ENCODE results near the gene RAB6B. TPM values are rescaled to one million over a fixed set of nuclear protein-coding genes. Genes with fewer than 3 reads are reported as not detected.
A peak's percentile ranks its signal among the peaks of the same experiment; 100 is the strongest.

The RAB6B gene
- total and polyA plus RNA-seq, 2 of the 8 experiments (the other 6 are each of a cell fraction or from before 2014, with no cell fraction given), result 7.9 to 15.6 TPM

DNA sequence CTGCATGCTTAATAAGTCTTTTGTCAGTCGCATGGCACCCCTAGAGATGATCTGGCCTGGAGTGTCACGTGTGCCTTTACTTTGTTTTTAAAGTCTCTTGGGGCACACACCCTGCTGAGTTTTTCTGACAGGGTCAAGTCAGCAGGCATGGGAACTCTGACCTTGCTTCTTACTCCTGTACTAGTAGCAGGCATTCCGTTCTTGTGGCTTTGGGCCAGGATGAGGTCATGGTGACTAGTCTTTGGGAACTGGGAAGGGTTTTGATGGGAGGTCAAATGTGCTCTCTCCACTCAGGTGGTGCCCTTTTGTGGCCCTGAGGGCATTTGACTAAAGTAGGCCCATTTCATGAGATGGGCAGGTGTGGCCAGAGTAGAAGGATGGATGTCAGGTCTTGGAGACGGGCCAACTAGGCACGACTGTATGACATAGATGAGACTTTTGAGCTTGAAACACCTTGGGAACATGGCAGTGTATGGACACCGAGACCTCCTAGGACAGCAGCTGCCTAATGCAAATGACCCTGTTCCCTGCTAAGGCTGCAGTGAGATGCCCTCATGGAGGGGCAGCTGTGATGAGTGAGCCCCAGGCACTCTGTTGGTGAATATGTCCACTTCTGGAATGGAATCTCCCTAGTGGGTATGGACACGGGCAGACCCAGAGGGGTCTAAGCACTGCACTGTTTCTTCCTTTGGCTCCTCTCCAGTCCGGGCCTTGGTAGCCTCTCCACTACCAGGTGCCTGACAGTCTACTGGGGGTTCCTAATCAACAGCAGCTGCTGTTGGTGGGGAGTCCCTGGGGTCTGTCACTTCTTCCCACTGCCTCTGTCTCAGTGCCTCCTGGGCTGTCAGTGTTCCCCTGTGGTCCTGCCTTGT lies 73.7 kb downstream of the RAB6B start:
- H2BK20ac ChIP-seq (ENCODE audit: low read length), result peak overlapping the region; percentile 73; the same call in 1 of the 2 replicates
- WGBS, 2 experiments (ENCODE audit: extremely low coverage in 1 of 2, insufficient coverage in 1 of 2, insufficient read length in 1 of 2, insufficient replicate concordance in 2 of 2, low coverage in 1 of 2, low lambda C conversion rate in 2 of 2, missing lambda C conversion rate in 1 of 2), result 68% methylated on average over 8 of the region's 8 CpGs; no CpG with 5 or more reads in 1 of the 2 experiments
- peaks cover 2% of the 10 kb centered on the region for H3K79me1 ChIP-seq (ENCODE audit: low read depth, low read length)
- no peak for FAIRE-seq
- peak in 1 of 2 experiments; percentile 38 for DNase-seq (ENCODE audit: low read depth in 1 of 2, low spot score in 2 of 2)
- H3K27me3 ChIP-seq (replicated peaks in 1 of 4; ENCODE audit: control insufficient read depth in 3 of 4, extremely low read depth in 1 of 4, insufficient read depth in 3 of 4, low read length in 3 of 4), result no peaks in the 10 kb centered on the region
- H2BK5ac ChIP-seq (ENCODE audit: low read depth, low read length), result no peak overlapping the region
- H3K4me3 ChIP-seq (ENCODE audit: extremely low read depth in 1 of 4, insufficient read depth in 2 of 4, low read depth in 3 of 4, low read length in 4 of 4), result no peak overlapping the region
- H2BK15ac ChIP-seq (ENCODE audit: low read length), result no peak overlapping the region
- H3K4me1 ChIP-seq (replicated peaks in 1 of 4; ENCODE audit: control insufficient read depth in 3 of 4, insufficient read depth in 4 of 4, low read length in 3 of 4), result peaks cover 4 to 15% (median 7%) of the 10 kb centered on the region in 4 experiments; a peak in 5 of 7 replicates
- no peaks in the 10 kb centered on the region for H3K9me3 ChIP-seq (ENCODE audit: insufficient read depth in 2 of 2, low read depth in 1 of 2, low read length in 1 of 2)
- H3K79me2 ChIP-seq (ENCODE audit: control insufficient read depth in 1 of 2, insufficient read depth in 2 of 2, low read length in 2 of 2), result no peaks in the 10 kb centered on the region
- no peak overlapping the region for H4K8ac ChIP-seq (ENCODE audit: extremely low read depth, insufficient read depth, low read length)
- H3K9ac ChIP-seq (replicated peaks in 1 of 4; ENCODE audit: extremely low read depth in 1 of 4, low read depth in 3 of 4, low read length in 3 of 4), result no peak overlapping the region
- no peak overlapping the region for H2AK5ac ChIP-seq (ENCODE audit: low read depth, low read length)
- peak overlapping the region; percentile 17 to 25; a peak in 2 of 4 replicates for H3K4me2 ChIP-seq (ENCODE audit: insufficient read depth in 1 of 2, low read depth in 2 of 2, low read length in 2 of 2)
- H2AFZ ChIP-seq (ENCODE audit: low read length), result no peak overlapping the region
- peaks cover 13 to 45% (median 23%) of the 10 kb centered on the region in 4 experiments for H3K36me3 ChIP-seq (ENCODE audit: control insufficient read depth in 2 of 4, insufficient read depth in 4 of 4, low read length in 3 of 4)
- H2BK12ac ChIP-seq (ENCODE audit: low read depth, low read length), result no peak overlapping the region
- H3K14ac ChIP-seq (ENCODE audit: insufficient read length), result no peak overlapping the region
- no peak overlapping the region for H3K56ac ChIP-seq (replicated peaks; ENCODE audit: insufficient read length, low read depth, low read length)
- no peak overlapping the region for H3K23ac ChIP-seq (ENCODE audit: insufficient read length)
- H4K91ac ChIP-seq (replicated peaks; ENCODE audit: insufficient read length, low read length), result no peak overlapping the region
- ChIA-PET CTCF (ENCODE audit: partially characterized antibody) (interaction anchor here (0.7 to 6.0 kb wide), 9 partner anchors 9 to 106 kb away, joined by 3 to 75 read pairs (median 3); no protein-coding TSS in a partner anchor), POLR2A (ENCODE audit: partially characterized antibody) (interaction anchor here (0.6 to 1.6 kb wide), 7 partner anchors 11 to 145 kb away, joined by 3 to 5 read pairs (median 4); no protein-coding TSS in a partner anchor)
- H3K4ac ChIP-seq (replicated peaks; ENCODE audit: insufficient read length, low read depth, low read length), result no peak overlapping the region
- peaks cover 0 to 2% of the 10 kb centered on the region in 2 experiments for H4K20me1 ChIP-seq (replicated peaks in 1 of 2; ENCODE audit: control insufficient read depth in 1 of 2, insufficient read depth in 2 of 2, low read length in 2 of 2)
- no peaks in the 10 kb centered on the region; the same call in 1 of the 2 replicates for H3K23me2 ChIP-seq (ENCODE audit: low read depth, low read length)
- no peak overlapping the region for H4K5ac ChIP-seq (ENCODE audit: insufficient read length, low read depth, low read length)
- H2BK120ac ChIP-seq (replicated peaks; ENCODE audit: low read depth, low read length), result no peak overlapping the region
- no peak overlapping the region; the same call in 1 of the 2 replicates for H3K18ac ChIP-seq (ENCODE audit: extremely low read depth, low read length)
- no peak overlapping the region; the same call in 1 of the 2 replicates for H3K27ac ChIP-seq (ENCODE audit: low read depth, low read length)
- TF ChIP-seq KDM4A (IDR thresholded peaks at IDR 0.05; ENCODE audit: low read depth, low read length, severe bottlenecking), result no peak
- 0 out of 2 replicates have a peak, but pooled peaks have one; percentile 15 for TF ChIP-seq POLR2AphosphoS5 (IDR thresholded peaks at IDR 0.05; ENCODE audit: low read depth, low read length)
- TF ChIP-seq, protein P1, sequence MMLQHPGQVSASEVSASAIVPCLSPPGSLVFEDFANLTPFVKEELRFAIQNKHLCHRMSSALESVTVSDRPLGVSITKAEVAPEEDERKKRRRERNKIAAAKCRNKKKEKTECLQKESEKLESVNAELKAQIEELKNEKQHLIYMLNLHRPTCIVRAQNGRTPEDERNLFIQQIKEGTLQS (IDR thresholded peaks at IDR 0.05; ENCODE audit: insufficient read depth, low read depth, low read length), result no peak
- TF ChIP-seq PHF8 (conservative IDR thresholded peaks at IDR 0.05; ENCODE audit: low read depth, low read length), result no peak
- TF ChIP-seq FOSL1 (IDR thresholded peaks at IDR 0.05; ENCODE audit: insufficient read depth, low read depth, low read length), result no peak
- peak; percentile 38; the same call in 1 of the 2 replicates for TF ChIP-seq JUND (IDR thresholded peaks at IDR 0.05; ENCODE audit: low read length)
- no peak for TF ChIP-seq MAX (IDR thresholded peaks at IDR 0.05)
- TF ChIP-seq, protein P2, sequence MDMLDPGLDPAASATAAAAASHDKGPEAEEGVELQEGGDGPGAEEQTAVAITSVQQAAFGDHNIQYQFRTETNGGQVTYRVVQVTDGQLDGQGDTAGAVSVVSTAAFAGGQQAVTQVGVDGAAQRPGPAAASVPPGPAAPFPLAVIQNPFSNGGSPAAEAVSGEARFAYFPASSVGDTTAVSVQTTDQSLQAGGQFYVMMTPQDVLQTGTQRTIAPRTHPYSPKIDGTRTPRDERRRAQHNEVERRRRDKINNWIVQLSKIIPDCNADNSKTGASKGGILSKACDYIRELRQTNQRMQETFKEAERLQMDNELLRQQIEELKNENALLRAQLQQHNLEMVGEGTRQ (IDR thresholded peaks at IDR 0.05; ENCODE audit: low read length), result peak; percentile 67
- TF ChIP-seq JUN (IDR thresholded peaks at IDR 0.05; ENCODE audit: low read depth, low read length), result peak; percentile 30; the same call in 1 of the 2 replicates

All from H1 (cell line).